Measurements from ENCODE around the gene IL22. TPM values are rescaled to one million over a fixed set of nuclear protein-coding genes. Genes with fewer than 3 reads are reported as not detected.

Gene IL22
- total RNA-seq, 1 donor from 2014 or later, result not detected

- Mint-ChIP-seq H3K9me3 (ENCODE audit: unreplicated experiment) (no peaks in the 10 kb centered on the region), H3K36me3 (ENCODE audit: unreplicated experiment) (no peaks in the 10 kb centered on the region), H3K4me1 (ENCODE audit: low read depth, unreplicated experiment) (no peaks in the 10 kb centered on the region), H3K4me3 (ENCODE audit: unreplicated experiment) (no peak overlapping the region), H3K27ac (ENCODE audit: unreplicated experiment) (no peak overlapping the region), H3K27me3 (ENCODE audit: unreplicated experiment) (no peaks in the 10 kb centered on the region)
- DNase-seq, result no peak
- no peak for TF ChIP-seq CTCF (IDR thresholded peaks at IDR 0.05; ENCODE audit: partially characterized antibody, unreplicated experiment)
Measured at GRCh38 chr12:68267892-68268396, 14.5 kb upstream of the IL22 start.

- TF ChIP-seq CTCF (IDR thresholded peaks at IDR 0.05; ENCODE audit: partially characterized antibody, unreplicated experiment), result no peak
- Mint-ChIP-seq H3K36me3 (ENCODE audit: unreplicated experiment) (no peaks in the 10 kb centered on the region), H3K9me3 (ENCODE audit: unreplicated experiment) (no peaks in the 10 kb centered on the region), H3K4me1 (ENCODE audit: low read depth, unreplicated experiment) (no peaks in the 10 kb centered on the region), H3K27me3 (ENCODE audit: unreplicated experiment) (no peaks in the 10 kb centered on the region), H3K4me3 (ENCODE audit: unreplicated experiment) (no peak overlapping the region), H3K27ac (ENCODE audit: unreplicated experiment) (no peak overlapping the region)
- DNase-seq, result no peak
Measured at GRCh38 chr12:68264857-68265256, 11.5 kb upstream of the IL22 start.

- Mint-ChIP-seq H3K4me3 (ENCODE audit: unreplicated experiment) (no peak overlapping the region), H3K27me3 (ENCODE audit: unreplicated experiment) (no peaks in the 10 kb centered on the region), H3K27ac (ENCODE audit: unreplicated experiment) (no peak overlapping the region), H3K36me3 (ENCODE audit: unreplicated experiment) (no peaks in the 10 kb centered on the region), H3K4me1 (ENCODE audit: low read depth, unreplicated experiment) (no peaks in the 10 kb centered on the region), H3K9me3 (ENCODE audit: unreplicated experiment) (no peaks in the 10 kb centered on the region)
- TF ChIP-seq CTCF (IDR thresholded peaks at IDR 0.05; ENCODE audit: partially characterized antibody, unreplicated experiment), result no peak
- no peak for DNase-seq
Measured at GRCh38 chr12:68264158-68264855, 10.9 kb upstream of the IL22 start.

- Mint-ChIP-seq H3K4me3 (ENCODE audit: unreplicated experiment) (no peak overlapping the region), H3K4me1 (ENCODE audit: low read depth, unreplicated experiment) (no peaks in the 10 kb centered on the region), H3K27ac (ENCODE audit: unreplicated experiment) (no peak overlapping the region), H3K36me3 (ENCODE audit: unreplicated experiment) (no peaks in the 10 kb centered on the region), H3K9me3 (ENCODE audit: unreplicated experiment) (no peaks in the 10 kb centered on the region), H3K27me3 (ENCODE audit: unreplicated experiment) (no peaks in the 10 kb centered on the region)
- DNase-seq, result no peak
- no peak for TF ChIP-seq CTCF (IDR thresholded peaks at IDR 0.05; ENCODE audit: partially characterized antibody, unreplicated experiment)
Measured at GRCh38 chr12:68263366-68263765, 10.0 kb upstream of the IL22 start.

- no peak for TF ChIP-seq CTCF (IDR thresholded peaks at IDR 0.05; ENCODE audit: partially characterized antibody, unreplicated experiment)
- Mint-ChIP-seq H3K27ac (ENCODE audit: unreplicated experiment) (no peak overlapping the region), H3K27me3 (ENCODE audit: unreplicated experiment) (no peaks in the 10 kb centered on the region), H3K9me3 (ENCODE audit: unreplicated experiment) (no peaks in the 10 kb centered on the region), H3K4me3 (ENCODE audit: unreplicated experiment) (no peak overlapping the region), H3K36me3 (ENCODE audit: unreplicated experiment) (no peaks in the 10 kb centered on the region), H3K4me1 (ENCODE audit: low read depth, unreplicated experiment) (no peaks in the 10 kb centered on the region)
- no peak for DNase-seq
Measured at GRCh38 chr12:68261896-68262295, 8.5 kb upstream of the IL22 start.

Data from glutamatergic neuron (in vitro differentiated cells).